K562 (cell line): Measurements from ENCODE around the gene SLC2A8. TPM values are rescaled to one million over a fixed set of nuclear protein-coding genes. Genes with fewer than 3 reads are reported as not detected.

ENCODE experiments used
- ATAC-seq: fragments of 200-7000 bp; cut with Tn5 transposase; 3 replicates; pipeline ENCODE4 v1.9.1; 2020; ENCODE audit warnings: moderate library complexity
- BruUV-seq: library from RNA; stranded (reverse); fragments of 400-500 nt; replicated peaks from 2 replicates; lab custom pipeline; 2021; lab: Mats Ljungman, UMichigan
- CTCF ChIA-PET: fragments of 300-600 bp; formaldehyde crosslinking; extraction: SDS; loops from one replicate; lab custom pipeline; 2021; ENCODE audit warnings: low intra/inter-chr PET ratio; lab: Yijun Ruan, JAX
- POLR2A ChIA-PET: fragments of 300-600, 350-650 bp; sonication (Branson Sonifier 250); formaldehyde crosslinking; extraction: SDS; loops from one replicate; lab custom pipeline; 2021; ENCODE audit warnings: antibody characterized with exemption, inconsistent platforms; lab: Yijun Ruan, JAX
- DNase-seq, 4 experiments: peaks; one replicate each; pipeline versions ENCODE4 v3.0.0 to v3.0.0-alpha.2; 2011 to 2018; ENCODE audit warnings: low spot score in 3 of 4, mixed read lengths in 3 of 4; ENCODE audit errors: extremely low read depth in 1 of 4
- FAIRE-seq: peaks from 2 replicates; lab custom pipeline; 2011; peaks lifted over from hg19 to GRCh38; lab: Jason Lieb, UNC
- H2AFZ ChIP-seq: 2 replicates; pipeline ENCODE4 v1.6.0; 2011; ENCODE audit warnings: low read depth, low read length, control low read depth, inconsistent platforms
- H3K27ac ChIP-seq: fragments of 200-600 bp; 3 replicates; pipeline ENCODE4 v1.8.0; 2011; ENCODE audit warnings: low read depth, mild to moderate bottlenecking, control low read depth, inconsistent platforms, low read length, moderate library complexity, mixed read lengths; ENCODE audit errors: extremely low read depth
- H3K27me3 ChIP-seq, 2 experiments: fragments of 300-600 bp in 1 of 2; 2 replicates in 1 of 2; 3 replicates in 1 of 2; pipeline versions ENCODE4 v1.6.0 to v1.8.0; 2011; ENCODE audit warnings: inconsistent platforms in 2 of 2, low read length in 2 of 2, mild to moderate bottlenecking in 1 of 2, mixed read lengths in 1 of 2, moderate library complexity in 1 of 2; ENCODE audit not compliant: control insufficient read depth in 2 of 2, insufficient read depth in 2 of 2
- H3K36me3 ChIP-seq: fragments of 300-600 bp; 3 replicates; pipeline ENCODE4 v1.8.0; 2011; ENCODE audit warnings: mild to moderate bottlenecking, low read length, inconsistent platforms; ENCODE audit not compliant: control insufficient read depth, insufficient read depth
- H3K4me1 ChIP-seq, 2 experiments: fragments of 200-600 bp in 1 of 2; replicated peaks in 1 of 2; 2 replicates in 1 of 2; 3 replicates in 1 of 2; pipeline versions ENCODE4 v1.5.1 to v1.8.0; 2011; ENCODE audit warnings: inconsistent platforms in 2 of 2, low read length in 2 of 2, mild to moderate bottlenecking in 1 of 2, mixed read lengths in 1 of 2, moderate library complexity in 1 of 2; ENCODE audit not compliant: control insufficient read depth in 2 of 2, insufficient read depth in 2 of 2
- H3K4me2 ChIP-seq: 2 replicates; pipeline ENCODE4 v1.6.1; 2011; ENCODE audit warnings: low read length, control low read depth, inconsistent platforms, mixed read lengths; ENCODE audit not compliant: insufficient read depth
- H3K4me3 ChIP-seq: fragments of 200-600 bp; sonication (generic), shearing (Covaris generic); 2 replicates; pipeline ENCODE4 v1.5.1; 2016; ENCODE audit warnings: control low read depth, inconsistent platforms
- H3K79me2 ChIP-seq: fragments of 200-600 bp; 3 replicates; pipeline ENCODE4 v1.8.0; 2011; ENCODE audit warnings: low read length, inconsistent platforms; ENCODE audit not compliant: control insufficient read depth, insufficient read depth
- H3K9ac ChIP-seq, 2 experiments: 2 replicates each; pipeline versions ENCODE4 v1.6.0 to v1.6.1; 2011; ENCODE audit warnings: low read depth in 2 of 2, low read length in 2 of 2, control low read depth in 1 of 2, inconsistent platforms in 1 of 2, mild to moderate bottlenecking in 1 of 2, mixed read lengths in 1 of 2; ENCODE audit not compliant: insufficient read depth in 1 of 2
- H3K9me1 ChIP-seq: one replicate; pipeline ENCODE4 v1.6.0; 2011; ENCODE audit warnings: inconsistent platforms, mild to moderate bottlenecking, low read length, moderate library complexity; ENCODE audit not compliant: control insufficient read depth, insufficient read depth
- H3K9me3 ChIP-seq: replicated peaks from 2 replicates; pipeline ENCODE4 v1.5.1; 2011; ENCODE audit warnings: low read depth, low read length, inconsistent platforms; ENCODE audit not compliant: control insufficient read depth, insufficient read depth
- H4K20me1 ChIP-seq: replicated peaks from 2 replicates; pipeline ENCODE4 v1.6.1; 2011; ENCODE audit warnings: low read length, inconsistent platforms, mixed read lengths; ENCODE audit not compliant: control insufficient read depth, insufficient read depth
- HNRNPUL1 ChIP-seq: fragments of 200-400 bp; formaldehyde crosslinking; IDR thresholded peaks from 2 replicates; pipeline ENCODE4 v1.6.1; 2017; ENCODE audit warnings: low read length
- MEIS2 ChIP-seq: fragments of 450-650 bp; IDR thresholded peaks from 2 replicates; pipeline ENCODE4 v1.6.1; 2014; ENCODE audit warnings: mild to moderate bottlenecking; ENCODE audit not compliant: partially characterized antibody
- PBX2 ChIP-seq, 2 experiments: IDR thresholded peaks in 1 of 2; conservative IDR thresholded peaks in 1 of 2; 2 replicates each; pipeline ENCODE4 v1.6.1; 2016; ENCODE audit warnings: low read depth in 2 of 2, mild to moderate bottlenecking in 1 of 2, missing compliant biosample characterization in 1 of 2, missing genetic modification characterization in 1 of 2, moderate library complexity in 1 of 2
- PKNOX1 ChIP-seq: fragments of 450-650 bp; IDR thresholded peaks from 2 replicates; pipeline ENCODE4 v1.6.1; 2016
- TAF9B ChIP-seq: fragments of 450-650 bp; IDR thresholded peaks from 2 replicates; pipeline ENCODE4 v1.6.1; 2018; ENCODE audit warnings: mild to moderate bottlenecking; ENCODE audit not compliant: partially characterized antibody
- ZSCAN32 ChIP-seq: fragments of 450-650 bp; formaldehyde crosslinking; IDR thresholded peaks from 2 replicates; pipeline ENCODE4 v1.4.0; 2020; ENCODE audit warnings: mild to moderate bottlenecking, moderate library complexity
- WGBS: fragments of 100-300 bp; shearing (Covaris generic); methylation state at CpG from one replicate; pipeline ENCODE4 v1.1.6; 2016; ENCODE audit warnings: low coverage, mixed read lengths; ENCODE audit not compliant: insufficient coverage; ENCODE audit errors: missing lambda C conversion rate; 5-methylcytosine and 5-hydroxymethylcytosine counted together
- in situ Hi-C: fragments of 300-500 bp; cut with MboI; formaldehyde crosslinking; loops from 4 replicates; pipeline ENCODE4 v1.15.0; 2018; ENCODE audit warnings: inconsistent platforms, mixed read lengths
- intact Hi-C: fragments of 100-400 bp; cut with micrococcal nuclease; formaldehyde crosslinking; loops from 2 replicates; pipeline ENCODE4 v1.14.2; 2022
- polyA plus RNA-seq, 8 experiments: library from polyadenylated mRNA; depleted of rRNA in 4 of 8; stranded (reverse) in 5 of 8; unstranded in 3 of 8; fragments of >200 nt; fragmentation: Nextera tagmentation in 2 of 8; fragmentation: Illumina TruSeq in 1 of 8; extraction: Ambion mirVana in 2 of 8; extraction: Trizol in 1 of 8; gene quantifications; 2 replicates each; pipeline versions ENCODE4 v1.2.1 to v1.2.3, GENCODE V29; 2011 to 2014; ENCODE audit warnings: inconsistent platforms in 1 of 8, missing spikeins in 1 of 8
- total RNA-seq, 7 experiments: library from RNA; depleted of rRNA in 6 of 7; stranded (reverse); fragments of >200 nt in 6 of 7; fragmentation: Illumina TruSeq in 2 of 7; extraction: Trizol in 2 of 7; gene quantifications; 2 replicates each; pipeline versions ENCODE4 v1.2.1 to v1.2.3, GENCODE V29; 2011 to 2021; ENCODE audit warnings: low replicate concordance in 1 of 7

The SLC2A8 gene
- total and polyA plus RNA-seq, 9 of the 15 experiments (the other 6 are each of a cell fraction or from before 2014, with no cell fraction given), result 0.13 to 12.9 (median 5.2) TPM

- ChIA-PET CTCF (no interaction called here), POLR2A (interaction anchor here (0.6 to 1.6 kb wide), 3 partner anchors 10 to 134 kb away, joined by 3 read pairs; no protein-coding TSS in a partner anchor)
- intact Hi-C loops (no loop called here), in situ Hi-C loops (no loop called here)
- no peaks in the 10 kb centered on the region for H3K4me1 ChIP-seq
- H3K79me2 ChIP-seq, result no peaks in the 10 kb centered on the region
- H3K27me3 ChIP-seq, result peaks cover 41 to 46% of the 10 kb centered on the region in 2 experiments
- H3K9me3 ChIP-seq, result no peaks in the 10 kb centered on the region
- no peak overlapping the region for H3K4me2 ChIP-seq
- H3K27ac ChIP-seq, result no peak overlapping the region
- no peaks in the 10 kb centered on the region for H3K9me1 ChIP-seq
- FAIRE-seq (no peak), DNase-seq (no peak), ATAC-seq (no peak)
- no peak overlapping the region for H3K9ac ChIP-seq
- no peak overlapping the region for H3K4me3 ChIP-seq
- TF ChIP-seq PKNOX1 (peak; percentile 69), MEIS2 (peak; percentile 81), TAF9B (no peak), PBX2 (CRISPR knock-in tag; IDR thresholded peaks at IDR 0.05; ENCODE audit: low read depth) (no peak), PBX2 (tag; conservative IDR thresholded peaks at IDR 0.05; ENCODE audit: low read depth) (peak; percentile 71), HNRNPUL1 (no peak), ZSCAN32 (CRISPR knock-in tag) (no peak)
- no peak overlapping the region for H2AFZ ChIP-seq
- no TSS peak for BruUV-seq
- no peaks in the 10 kb centered on the region for H3K36me3 ChIP-seq
- WGBS, result 2% methylated on average over 4 of the region's 4 CpGs
- peaks cover 3% of the 10 kb centered on the region; the same call in 1 of the 2 replicates for H4K20me1 ChIP-seq
Measured at GRCh38 chr9:127351182-127352166, 45.5 kb upstream of the SLC2A8 start.
